GM12878 (cell line): ENCODE measurements around the gene MBD6.

Experiments used
- CBX5 ChIP-seq: sonication (generic); IDR thresholded peaks from 2 replicates; pipeline ENCODE4 v1.6.1; 2016; ENCODE audit warnings: low read depth, moderate library complexity, mild to moderate bottlenecking, inconsistent platforms
- CEBPB ChIP-seq, 2 experiments: fragments of 150-350 bp in 1 of 2; IDR thresholded peaks; 2 replicates each; pipeline ENCODE4 v1.6.1; 2012 to 2014; ENCODE audit warnings: low read depth in 2 of 2, low read length in 2 of 2, borderline replicate concordance in 1 of 2, inconsistent platforms in 1 of 2
- CTCF ChIP-seq, 3 experiments: IDR thresholded peaks in 2 of 3; conservative IDR thresholded peaks in 1 of 3; 2 replicates each; pipeline ENCODE4 v1.5.1; 2011; ENCODE audit warnings: low read depth in 3 of 3, low read length in 3 of 3, mild to moderate bottlenecking in 3 of 3, control low read depth in 2 of 3, moderate library complexity in 2 of 3, inconsistent platforms in 1 of 3, mixed read lengths in 1 of 3; ENCODE audit not compliant: control insufficient read depth in 2 of 3, insufficient read depth in 1 of 3; ENCODE audit errors: extremely low read depth in 1 of 3
- EGR1 ChIP-seq, 2 experiments: IDR thresholded peaks; 1 replicate in 1 of 2; 2 replicates in 1 of 2; pipeline ENCODE4 v1.6.1; 2011 to 2012; ENCODE audit warnings: low read depth in 2 of 2, low read length in 2 of 2, borderline replicate concordance in 1 of 2, mild to moderate bottlenecking in 1 of 2, moderate library complexity in 1 of 2
- IKZF1 ChIP-seq: fragments of 450-650 bp; conservative IDR thresholded peaks from 2 replicates; pipeline ENCODE4 v1.6.1; 2017; ENCODE audit warnings: antibody characterized with exemption, mild to moderate bottlenecking
- NFYA ChIP-seq: IDR thresholded peaks from 2 replicates; pipeline ENCODE4 v1.6.1; 2011; ENCODE audit warnings: low read depth, mild to moderate bottlenecking, low read length, improper control_type of control experiment, borderline replicate concordance
- POLR2A ChIP-seq: IDR thresholded peaks from 2 replicates; pipeline ENCODE4 v1.6.1; 2011; ENCODE audit warnings: low read depth, mild to moderate bottlenecking, low read length
- POLR2AphosphoS5 ChIP-seq: IDR thresholded peaks from 2 replicates; pipeline ENCODE4 v1.6.1; 2011; ENCODE audit warnings: mild to moderate bottlenecking, low read length, inconsistent platforms
- RAD21 ChIP-seq: IDR thresholded peaks from 2 replicates; pipeline ENCODE4 v1.6.1; 2011; ENCODE audit warnings: mild to moderate bottlenecking, low read depth, low read length, moderate library complexity; ENCODE audit not compliant: insufficient read depth
- SMAD1 ChIP-seq: fragments of 450-650 bp; IDR thresholded peaks from 2 replicates; pipeline ENCODE4 v1.6.1; 2018; ENCODE audit warnings: mild to moderate bottlenecking, low read depth; ENCODE audit not compliant: partially characterized antibody
- SMC3 ChIP-seq: IDR thresholded peaks from 2 replicates; pipeline ENCODE4 v1.6.1; 2011; ENCODE audit warnings: low read length, improper control_type of control experiment, borderline replicate concordance
- STAT3 ChIP-seq: IDR thresholded peaks from 2 replicates; pipeline ENCODE4 v1.6.1; 2011; ENCODE audit warnings: low read depth, low read length, improper control_type of control experiment
- TAF1 ChIP-seq: IDR thresholded peaks from 2 replicates; pipeline ENCODE4 v1.6.1; 2011; ENCODE audit warnings: mild to moderate bottlenecking, low read depth, low read length, borderline replicate concordance

GRCh38 chr12:57473886-57474285, 48.7 kb upstream of the MBD6 start:
- TF ChIP-seq EGR1 (IDR thresholded peaks at IDR 0.05; ENCODE audit: borderline replicate concordance in 1 of 2, low read depth in 2 of 2, low read length in 2 of 2) (no peak), TAF1 (no peak), CTCF (IDR thresholded peaks at IDR 0.05 in 2 of 3, conservative IDR thresholded peaks at IDR 0.05 in 1 of 3; ENCODE audit: control insufficient read depth in 2 of 3, extremely low read depth in 1 of 3, insufficient read depth in 1 of 3, low read depth in 3 of 3, low read length in 3 of 3) (no peak), SMC3 (no peak), IKZF1 (no peak), RAD21 (no peak), POLR2AphosphoS5 (no peak), SMAD1 (no peak), NFYA (no peak), POLR2A (no peak), CEBPB (IDR thresholded peaks at IDR 0.05; ENCODE audit: borderline replicate concordance in 1 of 2, low read depth in 2 of 2, low read length in 2 of 2) (no peak), CBX5 (no peak), STAT3 (no peak)
